Activated CD4-positive, CD25-positive, alpha-beta regulatory T cell treated with anti-CD3 and anti-CD28 coated beads, Interleukin-2, amount 50 U/mL, for 16 hours (primary cell): ENCODE measurements around the gene MAP3K2.
A peak's percentile ranks its signal among the peaks of the same experiment; 100 is the strongest.
"Not testable (repeated sequence)": the region's sequence is repeated elsewhere in the genome, so short reads cannot be mapped to it uniquely, and the experiment has no call there.

ENCODE experiments used
- DNase-seq: peaks from one replicate; pipeline ENCODE4 v3.0.0-alpha.2; 2020; ENCODE audit warnings: low read depth, low spot score

Gene MAP3K2

GRCh38 chr2:127421116-127421800, 33.5 kb upstream of the MAP3K2 start:
- no peak for DNase-seq

GRCh38 chr2:127420039-127420864, 32.5 kb upstream of the MAP3K2 start:
- no peak for DNase-seq

DNA sequence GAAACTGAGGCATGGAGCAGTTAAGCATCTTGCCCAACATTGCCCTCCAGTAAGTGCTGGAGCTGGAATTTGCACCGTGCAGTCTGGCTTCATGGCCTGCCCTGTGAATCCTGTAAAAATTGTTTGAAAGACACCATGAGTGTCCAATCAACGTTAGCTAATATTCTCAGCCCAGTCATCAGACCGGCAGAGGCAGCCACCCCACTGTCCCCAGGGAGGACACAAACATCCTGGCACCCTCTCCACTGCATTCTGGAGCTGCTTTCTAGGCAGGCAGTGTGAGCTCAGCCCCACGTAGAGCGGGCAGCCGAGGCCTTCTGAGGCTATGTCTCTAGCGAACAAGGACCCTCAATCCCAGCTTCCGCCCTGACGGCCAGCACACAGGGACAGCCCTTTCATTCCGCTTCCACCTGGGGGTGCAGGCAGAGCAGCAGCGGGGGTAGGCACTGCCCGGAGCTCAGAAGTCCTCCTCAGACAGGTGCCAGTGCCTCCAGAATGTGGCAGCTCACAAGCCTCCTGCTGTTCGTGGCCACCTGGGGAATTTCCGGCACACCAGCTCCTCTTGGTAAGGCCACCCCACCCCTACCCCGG, 31.8 kb upstream of the MAP3K2 start:
- DNase-seq: no peak

GRCh38 chr2:127419112-127419430, 31.3 kb upstream of the MAP3K2 start:
- no peak for DNase-seq

GRCh38 chr2:127418300-127419111, 30.7 kb upstream of the MAP3K2 start, which contains the start of gene PROC:
PROC (plus strand) TSS chr2:127418427; CDS start chr2:127419943, 1,516 bp downstream.
- no peak for DNase-seq

GRCh38 chr2:127417406-127417805, 29.6 kb upstream of the MAP3K2 start:
- DNase-seq: no peak

GRCh38 chr2:127416506-127417001, 28.8 kb upstream of the MAP3K2 start:
- no peak for DNase-seq

- DNase-seq: peak; percentile 50
Measured at GRCh38 chr2:127415593-127416505, 28.1 kb upstream of the MAP3K2 start.

GRCh38 chr2:127414638-127415592, 27.1 kb upstream of the MAP3K2 start:
- DNase-seq: no peak

GRCh38 chr2:127413782-127414637, 26.2 kb upstream of the MAP3K2 start:
- DNase-seq: no peak

GRCh38 chr2:127413200-127413599, 25.4 kb upstream of the MAP3K2 start:
- DNase-seq: no peak

GRCh38 chr2:127411653-127412369, 24.0 kb upstream of the MAP3K2 start:
- DNase-seq: no peak

GRCh38 chr2:127410871-127411652, 23.3 kb upstream of the MAP3K2 start:
- no peak for DNase-seq

- not testable (repeated sequence) for DNase-seq
Measured at GRCh38 chr2:127409716-127410115, 21.9 kb upstream of the MAP3K2 start.

DNA sequence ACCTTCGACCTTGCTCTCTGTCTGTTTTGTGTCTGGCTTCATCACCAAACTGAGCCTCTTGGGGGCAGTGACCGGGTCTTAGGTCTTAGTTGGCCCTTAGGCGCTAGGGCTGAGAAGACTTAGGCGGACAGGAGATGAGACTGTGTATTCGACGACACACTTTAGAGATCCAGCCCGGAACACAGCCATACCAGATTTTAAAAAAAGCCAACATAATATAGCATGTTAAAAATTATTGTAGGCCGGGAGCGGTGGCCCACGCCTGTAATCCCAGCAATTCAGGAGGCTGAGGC, 21.0 kb upstream of the MAP3K2 start:
- no peak for DNase-seq

DNA sequence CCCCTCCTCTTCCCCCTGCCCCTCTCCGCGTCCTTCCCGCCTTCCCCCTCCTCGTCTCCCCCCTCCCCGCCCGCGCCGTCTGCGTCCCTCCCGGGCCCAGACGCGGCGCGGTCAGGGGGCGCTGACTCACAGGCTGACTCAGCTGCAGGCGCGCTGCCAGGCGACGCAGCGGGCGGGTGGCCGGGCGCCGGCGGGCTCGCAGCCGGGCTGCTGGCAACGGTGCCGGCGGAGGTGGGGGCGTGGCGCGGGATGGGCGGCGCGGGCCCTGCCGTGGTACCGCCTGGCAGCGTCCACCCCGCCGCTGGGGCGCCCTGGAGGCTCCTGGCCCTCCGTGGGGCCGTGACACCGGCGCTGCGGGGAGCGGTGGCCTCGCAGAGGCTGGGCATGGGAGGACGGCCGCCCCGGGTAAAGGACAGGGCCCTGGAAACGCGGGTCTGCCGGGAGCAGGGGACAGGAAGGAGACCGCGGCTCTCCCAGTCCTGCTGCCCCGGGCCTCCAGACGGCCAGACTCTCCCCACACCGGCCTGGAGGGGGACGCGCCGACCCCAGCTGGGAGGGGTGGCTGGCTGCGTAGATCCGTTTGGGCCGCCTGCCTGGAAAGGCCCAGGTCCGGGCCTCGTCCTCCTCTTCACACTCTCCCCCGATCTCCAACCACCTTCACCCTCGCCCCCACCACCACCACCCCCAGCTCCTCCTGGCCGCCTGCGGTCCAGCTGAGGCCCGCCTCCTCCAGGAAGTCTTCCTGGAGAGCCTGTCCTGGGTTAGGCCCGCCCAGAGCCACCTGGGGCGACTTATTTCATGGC, 20.4 kb upstream of the MAP3K2 start:
- peak; percentile 66 for DNase-seq

DNA sequence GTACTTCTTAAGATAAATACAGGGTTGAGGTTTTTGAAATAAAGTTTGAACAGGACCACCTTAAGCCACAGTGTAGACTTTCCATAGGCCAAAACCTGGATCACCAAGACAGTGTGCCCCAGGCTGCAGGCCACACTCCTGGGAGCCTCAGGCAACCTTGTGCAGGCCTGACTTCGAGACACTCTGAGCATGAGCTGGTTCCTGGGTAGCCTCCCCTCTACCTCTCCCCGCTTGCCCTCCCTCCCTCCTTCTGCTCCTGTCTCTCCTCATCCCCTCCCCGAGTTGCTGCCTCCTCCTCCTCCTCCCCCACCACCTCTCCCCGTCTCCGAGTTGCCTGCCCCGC, 19.9 kb upstream of the MAP3K2 start:
- no peak for DNase-seq
